ENCODE measurements around the gene TGM2. TPM values are rescaled to one million over a fixed set of nuclear protein-coding genes. Genes with fewer than 3 reads are reported as not detected.
A peak's percentile ranks its signal among the peaks of the same experiment; 100 is the strongest.

Gene TGM2
- total and polyA plus RNA-seq, 10 donors: 9.3 to 167 (median 69.8) TPM

DNA sequence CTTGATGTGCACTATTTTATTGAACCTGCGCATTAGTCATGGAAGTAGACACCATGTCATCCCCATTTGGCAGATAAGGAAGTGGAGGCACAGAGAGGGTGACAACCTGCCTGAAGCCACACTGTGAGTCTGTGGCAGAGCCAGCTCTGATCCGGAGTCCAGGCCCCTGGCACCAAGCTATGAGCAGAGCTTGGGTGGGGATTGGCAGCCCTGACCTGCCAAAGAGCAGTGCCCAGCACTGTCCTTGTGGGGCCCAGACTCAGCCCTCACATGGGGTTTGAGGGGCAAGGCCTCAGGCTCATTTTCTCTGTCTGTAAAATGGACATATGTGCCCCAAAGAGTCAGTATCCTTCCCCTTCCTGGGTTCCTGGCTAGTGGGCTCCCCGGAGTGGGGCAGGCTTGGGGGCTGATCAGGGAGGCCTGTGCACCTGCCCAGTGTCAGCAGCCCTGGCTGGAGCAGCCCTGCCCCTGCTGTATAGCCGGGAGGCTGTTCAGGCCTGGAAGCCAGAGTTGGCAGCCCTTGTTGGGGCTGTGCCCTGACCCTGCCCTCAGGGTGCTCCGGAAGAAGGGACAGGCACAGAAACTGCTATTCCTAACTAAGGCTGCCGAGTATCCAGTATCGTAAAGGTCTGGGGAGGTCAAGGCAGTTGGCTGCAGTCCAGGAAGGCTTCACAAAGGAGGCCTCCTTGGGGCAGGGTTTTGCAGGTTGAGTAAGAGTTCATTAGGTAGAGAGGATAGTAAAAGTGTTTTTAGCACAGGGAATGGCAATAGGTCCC is 38.7 kb downstream of the TGM2 start:
- no peak overlapping the region for H3K4me3 ChIP-seq
- intact Hi-C loops (cut with DNase I; ENCODE audit: low total_unique reads): no loop called here
- 62 to 90% (median 78%) methylated on average over 5 to 7 of the region's 7 CpGs for WGBS, 5 donors
- H3K4me1 ChIP-seq: peaks cover 0 to 25% (median 4%) of the 10 kb centered on the region in 6 donors
- DNase-seq: peak; percentile 56
- TF ChIP-seq, protein P1, sequence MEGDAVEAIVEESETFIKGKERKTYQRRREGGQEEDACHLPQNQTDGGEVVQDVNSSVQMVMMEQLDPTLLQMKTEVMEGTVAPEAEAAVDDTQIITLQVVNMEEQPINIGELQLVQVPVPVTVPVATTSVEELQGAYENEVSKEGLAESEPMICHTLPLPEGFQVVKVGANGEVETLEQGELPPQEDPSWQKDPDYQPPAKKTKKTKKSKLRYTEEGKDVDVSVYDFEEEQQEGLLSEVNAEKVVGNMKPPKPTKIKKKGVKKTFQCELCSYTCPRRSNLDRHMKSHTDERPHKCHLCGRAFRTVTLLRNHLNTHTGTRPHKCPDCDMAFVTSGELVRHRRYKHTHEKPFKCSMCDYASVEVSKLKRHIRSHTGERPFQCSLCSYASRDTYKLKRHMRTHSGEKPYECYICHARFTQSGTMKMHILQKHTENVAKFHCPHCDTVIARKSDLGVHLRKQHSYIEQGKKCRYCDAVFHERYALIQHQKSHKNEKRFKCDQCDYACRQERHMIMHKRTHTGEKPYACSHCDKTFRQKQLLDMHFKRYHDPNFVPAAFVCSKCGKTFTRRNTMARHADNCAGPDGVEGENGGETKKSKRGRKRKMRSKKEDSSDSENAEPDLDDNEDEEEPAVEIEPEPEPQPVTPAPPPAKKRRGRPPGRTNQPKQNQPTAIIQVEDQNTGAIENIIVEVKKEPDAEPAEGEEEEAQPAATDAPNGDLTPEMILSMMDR (IDR thresholded peaks at IDR 0.05 in 8 of 11, conservative IDR thresholded peaks at IDR 0.05 in 3 of 11): no peak
- peak in 1 of 3 donors; percentile 28 for TF ChIP-seq POLR2AphosphoS5 (IDR thresholded peaks at IDR 0.05)
- peaks cover 0 to 23% (median 0%) of the 10 kb centered on the region in 6 donors for H3K36me3 ChIP-seq
- H3K27ac ChIP-seq: peak overlapping the region in 7 of 8 donors; percentile 30 to 69 (median 59)
- H3K27me3 ChIP-seq (replicated peaks in 1 of 7): no peaks in the 10 kb centered on the region
- H3K9me3 ChIP-seq: no peaks in the 10 kb centered on the region

DNA sequence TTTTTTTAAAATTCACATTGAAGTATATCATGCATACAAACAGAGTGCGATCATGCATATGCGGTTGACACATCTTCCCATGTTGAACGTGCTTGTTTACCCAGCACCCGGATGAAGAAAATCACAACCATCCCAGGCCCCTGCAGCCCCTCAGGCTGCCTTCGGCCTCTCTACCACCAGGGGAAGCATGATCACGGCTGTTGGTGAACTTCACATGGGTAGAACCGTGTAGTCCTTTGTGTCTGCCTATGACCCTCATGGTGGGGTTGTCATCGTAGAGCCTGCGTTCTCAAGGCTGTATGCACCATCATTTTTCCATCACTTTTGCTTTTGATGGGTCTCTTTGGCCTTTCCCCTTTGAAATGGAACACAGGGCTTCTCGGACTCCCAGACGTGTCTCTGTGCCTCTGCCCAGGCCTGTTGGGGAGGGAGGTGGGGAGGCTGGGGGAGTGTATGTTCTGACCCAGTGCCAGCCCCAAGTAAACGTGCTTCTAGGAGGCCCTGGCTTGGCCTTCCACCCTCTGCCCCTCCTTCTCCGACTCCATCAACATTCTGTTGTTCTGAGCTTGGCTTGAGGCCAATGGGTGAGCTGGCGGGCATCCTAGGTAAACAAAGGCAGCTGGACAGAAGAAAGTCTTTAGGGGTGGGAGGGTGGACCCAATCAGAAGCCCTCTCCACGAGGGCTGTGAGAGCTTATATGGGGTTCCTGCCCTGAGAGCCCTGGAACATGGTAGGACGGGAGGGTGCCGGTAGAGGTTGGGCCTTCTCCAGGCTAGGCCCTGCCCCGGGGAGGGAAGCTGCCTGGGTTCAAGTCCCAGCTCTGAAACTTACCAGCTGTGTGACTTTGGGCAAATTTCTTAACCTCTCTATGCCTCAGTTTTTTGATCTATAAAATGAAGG is 39.7 kb downstream of the TGM2 start:
- intact Hi-C loops (cut with DNase I; ENCODE audit: low total_unique reads): no loop called here
- Histone ChIP-seq H3K4me1 (peaks cover 0 to 20% (median 4%) of the 10 kb centered on the region in 6 donors), H3K36me3 (peaks cover 0 to 17% (median 0%) of the 10 kb centered on the region in 6 donors), H3K9me3 (no peaks in the 10 kb centered on the region), H3K27me3 (replicated peaks in 1 of 7) (no peaks in the 10 kb centered on the region), H3K27ac (peak overlapping the region in 7 of 8 donors; percentile 36 to 69 (median 59)), H3K4me3 (no peak overlapping the region)
- DNase-seq: peak; percentile 52
- WGBS, 5 donors: 75 to 91% (median 83%) methylated on average over 18 of the region's 18 CpGs
- TF ChIP-seq, protein P1 (IDR thresholded peaks at IDR 0.05 in 8 of 11, conservative IDR thresholded peaks at IDR 0.05 in 3 of 11): no peak
- TF ChIP-seq POLR2AphosphoS5 (IDR thresholded peaks at IDR 0.05): peak in 2 of 3 donors; percentile 21 to 55
- no peak for TF ChIP-seq POLR2A (IDR thresholded peaks at IDR 0.05)

DNA sequence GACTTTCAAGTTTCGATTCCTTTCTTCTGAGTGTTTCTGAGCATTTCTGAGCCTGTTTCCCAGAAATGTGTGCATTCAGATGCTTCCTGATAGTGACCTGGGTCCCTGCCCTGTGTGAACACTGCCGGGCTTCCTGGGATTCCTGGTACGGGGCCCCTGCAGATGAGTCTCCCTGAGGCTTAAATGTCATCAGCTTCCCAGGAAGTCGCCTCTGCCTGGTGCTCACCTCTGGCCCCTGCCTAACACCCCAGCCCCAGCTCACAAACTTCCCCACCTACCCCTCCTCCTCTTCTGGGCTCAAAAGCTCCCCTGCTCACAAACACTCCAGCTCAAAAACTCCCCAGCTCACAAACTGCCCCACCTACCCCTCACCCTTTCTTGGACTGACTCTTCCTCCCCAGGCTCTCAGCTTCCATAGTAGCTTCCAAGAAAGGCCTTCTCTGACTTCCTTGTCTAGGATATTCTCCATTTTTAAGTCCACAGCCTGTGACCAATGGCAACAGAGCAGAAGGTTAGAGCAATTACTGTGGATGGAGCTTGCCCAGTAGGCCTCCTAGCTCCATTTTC is 42.0 kb downstream of the TGM2 start:
- peak; percentile 10 for DNase-seq
- Histone ChIP-seq H3K4me3 (no peak overlapping the region), H3K36me3 (no peaks in the 10 kb centered on the region), H3K9me3 (no peaks in the 10 kb centered on the region), H3K4me1 (peaks cover 0 to 20% (median 4%) of the 10 kb centered on the region in 6 donors), H3K27me3 (replicated peaks in 1 of 7) (no peaks in the 10 kb centered on the region), H3K27ac (peak overlapping the region in 5 of 8 donors; percentile 27 to 54 (median 40))
- no peak for TF ChIP-seq POLR2A (IDR thresholded peaks at IDR 0.05)
- no peak for TF ChIP-seq POLR2AphosphoS5 (IDR thresholded peaks at IDR 0.05)
- TF ChIP-seq, protein P1 (IDR thresholded peaks at IDR 0.05 in 8 of 11, conservative IDR thresholded peaks at IDR 0.05 in 3 of 11): no peak
- intact Hi-C loops (cut with DNase I; ENCODE audit: low total_unique reads): no loop called here
- 48 to 85% (median 67%) methylated on average over 4 of the region's 4 CpGs for WGBS, 5 donors

Data from spleen (tissue), 11 donors.